NCI-H446 treated with DMSO at 0.1 percent for 48 hours (cell line): ENCODE data around the gene AXL.
"Not testable (repeated sequence)": the region's sequence is repeated elsewhere in the genome, so short reads cannot be mapped to it uniquely, and the experiment has no call there.

Experiments used
- DNase-seq: peaks from one replicate; lab custom pipeline; 2025; lab: John Stamatoyannopoulos, UW

AXL gene

GRCh38 chr19:41218615-41219507 lies at the start of gene AXL:
Gene AXL (plus strand): TSS chr19:41219223. CDS start chr19:41219393, 170 bp downstream.
- DNase-seq, result no peak

GRCh38 chr19:41172297-41173164 lies 46.5 kb upstream of the AXL start:
- no peak for DNase-seq

DNA sequence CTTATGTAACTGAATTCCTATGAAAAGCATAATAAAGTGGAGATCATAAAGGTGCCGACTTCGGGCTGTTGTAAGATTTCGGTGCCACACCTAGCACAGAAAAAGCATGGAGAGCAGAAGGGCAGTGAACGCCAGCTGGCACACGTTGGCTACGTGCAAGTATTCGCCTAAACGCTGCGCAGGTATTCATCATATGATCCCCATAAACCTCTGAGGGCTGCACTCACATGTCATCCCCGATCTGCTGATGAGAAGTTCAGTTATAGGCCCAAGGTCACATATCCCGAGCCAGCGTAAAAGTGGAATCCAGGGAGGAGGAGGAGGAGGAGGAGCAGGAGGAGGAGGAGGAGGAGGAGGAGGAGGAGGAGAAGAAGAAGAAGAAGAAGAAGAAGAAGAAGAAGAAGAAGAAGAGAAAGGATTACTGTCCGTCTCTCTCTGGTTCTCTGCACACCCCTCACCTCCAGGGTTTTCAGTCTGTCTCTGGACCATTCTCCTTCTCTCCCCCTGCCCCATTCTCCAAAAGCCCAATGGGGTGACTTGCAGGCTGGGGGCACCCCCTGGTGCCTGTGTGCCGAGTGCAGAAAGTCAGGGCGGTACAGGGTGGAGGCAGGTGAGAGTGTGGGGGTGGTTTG lies 44.6 kb upstream of the AXL start:
- no peak for DNase-seq

DNA sequence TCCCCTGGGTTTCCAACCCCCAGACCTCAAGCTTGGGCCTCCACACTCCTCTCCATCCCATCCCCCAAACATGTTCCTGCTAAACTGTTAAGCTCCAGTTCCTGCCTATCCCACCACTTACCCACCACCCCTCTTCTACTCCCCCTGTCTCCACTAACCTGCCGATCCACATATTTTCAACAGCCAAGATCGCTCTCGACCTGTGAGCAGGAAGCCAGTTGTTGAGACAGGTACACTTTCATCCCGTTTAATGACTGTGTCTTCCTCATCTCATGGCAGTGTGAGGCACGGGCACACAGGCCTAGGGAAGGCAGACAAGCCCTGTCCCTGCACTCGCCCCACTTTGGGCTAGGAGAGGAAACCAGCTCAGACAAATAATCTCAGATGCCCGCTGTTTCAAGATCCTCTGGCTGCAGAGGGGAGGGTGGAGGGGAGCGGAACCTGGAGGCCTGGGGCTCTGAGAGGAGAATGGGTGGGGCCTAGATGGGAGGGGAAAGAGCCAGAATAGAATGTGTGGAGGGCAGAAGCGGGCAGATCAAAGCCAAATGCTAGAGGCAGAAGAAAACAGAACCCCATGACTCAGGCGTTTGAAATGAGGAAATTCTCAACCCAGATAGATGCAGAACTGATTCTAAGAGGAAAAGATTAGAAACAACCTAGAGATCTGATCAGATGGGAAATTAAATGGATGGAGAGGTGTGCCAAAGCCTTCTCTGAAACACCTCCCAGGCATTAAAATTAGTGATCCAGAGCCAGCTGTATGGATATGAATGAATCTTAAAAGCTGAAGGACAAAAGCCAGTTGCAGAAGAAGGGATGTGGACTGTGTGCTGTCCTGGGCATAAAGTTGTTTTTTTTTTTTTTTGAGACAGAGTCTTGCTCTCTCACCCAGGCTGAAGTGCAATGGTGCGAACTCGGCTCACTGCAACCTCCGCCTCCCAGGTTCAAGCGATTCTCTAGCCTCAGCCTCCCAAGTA lies 42.9 kb upstream of the AXL start:
- DNase-seq, result no peak

GRCh38 chr19:41180173-41180572 lies 38.9 kb upstream of the AXL start:
- DNase-seq, result not testable (repeated sequence)

- DNase-seq, result no peak
These were observed 31.8 kb upstream of the AXL start for GRCh38 chr19:41186971-41187883.

- no peak for DNase-seq
These were observed 31.1 kb upstream of the AXL start for GRCh38 chr19:41187884-41188279.

DNA sequence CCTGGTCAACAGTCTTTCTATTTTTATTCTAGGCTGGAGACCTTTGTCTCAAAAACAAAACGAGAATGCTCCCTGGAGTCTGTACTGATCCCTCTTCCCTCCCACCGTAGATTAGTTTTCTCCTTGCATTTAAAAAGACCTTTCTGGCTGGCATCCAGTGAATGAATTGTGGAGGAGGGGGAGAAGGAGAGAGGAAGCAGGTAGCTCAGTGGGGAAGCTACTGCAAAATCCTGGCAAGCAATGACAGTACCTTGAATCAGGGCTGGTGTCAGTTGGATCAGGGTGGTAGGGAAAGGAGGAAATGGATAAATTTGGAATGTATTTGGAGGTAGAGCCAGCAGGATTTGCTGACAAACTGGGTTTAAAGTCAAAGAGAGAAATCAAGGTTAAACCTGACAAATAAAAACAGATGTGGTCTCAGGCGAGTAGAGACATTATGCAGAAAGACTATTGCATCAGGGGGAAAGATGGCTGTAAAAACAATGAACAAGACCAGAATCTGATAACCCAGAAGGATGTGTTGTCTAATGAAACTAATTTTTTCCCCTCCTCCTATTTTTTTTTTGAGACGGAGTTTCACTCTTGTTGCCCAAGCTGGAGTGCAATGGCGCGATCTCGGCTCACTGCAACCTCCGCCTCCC lies 29.5 kb upstream of the AXL start:
- DNase-seq, result no peak

DNA sequence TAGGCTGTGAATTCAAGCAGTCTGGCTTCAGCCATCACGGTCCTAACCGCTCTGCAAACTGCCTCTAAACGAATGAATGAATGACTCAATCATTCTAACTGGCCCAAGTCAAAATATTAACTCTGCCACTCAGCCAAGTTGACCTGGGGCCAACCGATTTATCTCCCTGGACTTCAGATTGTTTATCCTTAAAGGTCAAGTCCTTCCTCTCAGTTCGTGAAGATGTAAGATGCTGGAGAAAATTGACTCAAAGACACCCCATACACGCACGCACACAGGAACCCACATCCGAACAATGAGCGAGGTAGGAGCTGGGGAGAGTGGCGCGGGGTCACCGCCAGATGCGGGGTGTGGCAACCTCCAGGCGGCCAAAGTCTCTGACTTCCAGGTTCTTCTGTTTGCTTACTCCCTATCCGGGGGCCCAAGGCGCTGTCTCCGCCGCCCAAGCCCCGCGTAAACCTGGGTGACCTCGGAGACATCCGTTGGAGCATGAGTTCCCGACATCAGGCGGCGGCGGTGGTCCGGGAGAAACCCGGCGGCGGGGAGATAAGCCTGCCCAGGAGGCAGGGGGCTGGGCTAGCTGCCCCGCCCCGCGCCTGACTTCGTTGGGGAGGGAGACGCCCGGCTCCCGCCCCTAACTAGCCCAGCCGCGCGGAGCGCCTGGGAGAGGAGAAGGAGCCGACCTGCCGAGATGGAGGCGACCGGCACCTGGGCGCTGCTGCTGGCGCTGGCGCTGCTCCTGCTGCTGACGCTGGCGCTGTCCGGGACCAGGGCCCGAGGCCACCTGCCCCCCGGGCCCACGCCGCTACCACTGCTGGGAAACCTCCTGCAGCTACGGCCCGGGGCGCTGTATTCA lies 26.2 kb upstream of the AXL start, which contains the start of gene CYP2S1:
Gene CYP2S1 (plus strand): TSS at position 646 of the 856 bp plus-strand sequence. CDS start 46 bp downstream, at position 692.
- DNase-seq, result no peak

DNA sequence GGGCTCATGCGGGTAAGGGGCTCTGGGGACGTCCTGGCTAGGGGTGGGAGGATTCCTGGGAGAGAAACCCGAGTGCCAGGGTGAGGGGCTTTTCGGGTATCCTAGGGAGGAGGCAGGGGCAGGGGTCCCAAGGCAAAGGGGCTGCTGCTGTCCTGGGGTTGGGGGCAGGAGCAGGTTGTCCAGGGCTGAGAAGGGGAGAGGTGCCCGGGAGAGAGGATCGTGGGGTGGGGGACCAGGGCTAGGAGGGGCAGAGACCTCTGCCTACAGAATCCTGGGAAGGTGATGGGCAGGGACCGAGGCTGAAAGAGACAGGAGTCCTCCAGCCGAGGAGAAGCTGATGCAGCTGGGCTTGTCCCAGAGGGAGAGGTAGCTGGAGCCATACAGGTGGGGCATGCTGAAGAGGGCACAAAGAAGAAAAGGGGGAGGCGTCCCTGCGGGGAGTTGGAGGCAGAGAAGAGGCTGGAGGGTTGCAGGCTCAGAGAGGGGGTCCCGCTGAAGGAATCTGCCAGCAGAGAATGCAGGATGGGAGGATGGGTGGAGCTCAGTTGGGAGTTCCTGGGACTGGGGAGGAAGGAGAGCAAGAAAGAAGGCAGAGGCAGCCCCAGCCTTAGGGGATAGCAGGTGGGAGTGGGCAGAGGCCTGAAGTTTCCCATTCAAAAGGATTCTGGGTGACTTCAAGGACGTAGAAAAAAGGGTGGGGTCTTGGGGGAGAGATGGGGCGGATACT lies 25.4 kb upstream of the AXL start:
- no peak for DNase-seq

GRCh38 chr19:41194157-41194552 lies 24.9 kb upstream of the AXL start:
- no peak for DNase-seq

DNA sequence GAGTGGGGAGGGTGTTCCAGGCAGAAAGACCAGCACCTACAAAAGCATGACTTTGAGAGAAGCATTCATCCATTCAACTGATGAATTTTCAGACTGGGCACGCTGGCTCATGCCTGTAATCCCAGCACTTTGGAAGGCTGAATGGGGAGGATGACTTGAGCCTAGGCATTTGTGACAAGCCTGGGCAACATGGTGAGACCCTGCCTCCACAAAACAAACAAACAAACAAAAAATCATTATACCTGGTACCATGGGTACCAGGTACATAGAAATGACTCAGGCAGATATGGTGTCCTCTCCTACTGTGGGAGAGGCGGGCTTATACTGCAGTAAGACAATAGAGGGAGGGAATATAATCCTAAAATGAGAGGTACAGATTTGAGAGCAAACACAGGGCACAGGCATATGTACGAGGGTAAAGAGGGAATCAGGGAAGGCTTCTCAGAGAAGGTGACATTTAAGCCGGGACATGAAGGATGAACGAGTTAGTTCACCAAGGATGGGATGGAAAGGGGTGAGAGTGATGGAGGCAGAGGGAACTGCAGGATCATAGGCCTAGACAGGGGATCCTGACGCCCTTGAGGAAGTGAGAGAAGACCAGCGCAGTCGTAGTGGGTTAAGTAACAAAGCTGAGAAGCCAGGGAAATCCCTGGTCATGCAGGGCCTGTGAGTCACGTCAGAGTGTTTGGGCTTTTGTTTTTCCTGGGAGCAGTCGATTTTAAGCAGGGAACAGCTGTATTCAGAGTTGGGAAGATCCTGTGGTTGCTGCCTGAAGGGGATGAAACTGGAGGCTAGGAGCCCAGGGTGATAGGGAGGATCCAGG lies 23.1 kb upstream of the AXL start:
- no peak for DNase-seq

GRCh38 chr19:41198559-41198958 lies 20.5 kb upstream of the AXL start:
- DNase-seq, result no peak

- DNase-seq, result no peak
These were observed 15.7 kb upstream of the AXL start for GRCh38 chr19:41203371-41203770.

DNA sequence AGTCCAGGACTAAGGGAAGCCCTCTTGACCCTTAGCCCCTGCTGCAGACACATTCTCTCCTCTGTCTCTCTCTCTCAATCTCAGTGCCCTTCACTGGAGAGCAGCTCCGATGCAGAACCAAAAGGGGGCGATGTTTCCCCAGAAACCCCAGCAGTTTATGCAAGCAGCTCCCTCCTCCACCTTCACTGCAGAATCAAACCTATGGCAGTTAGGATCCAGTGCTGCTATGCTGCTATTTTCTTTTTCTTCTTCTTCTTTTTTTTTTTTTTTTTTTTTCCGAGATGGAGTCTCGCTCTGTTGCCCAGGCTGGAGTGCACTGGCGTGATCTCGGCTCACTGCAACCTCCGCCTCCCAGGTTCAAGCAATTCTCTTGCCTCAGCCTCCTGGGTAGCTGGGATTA lies 14.7 kb upstream of the AXL start:
- peak; percentile 32 for DNase-seq

DNA sequence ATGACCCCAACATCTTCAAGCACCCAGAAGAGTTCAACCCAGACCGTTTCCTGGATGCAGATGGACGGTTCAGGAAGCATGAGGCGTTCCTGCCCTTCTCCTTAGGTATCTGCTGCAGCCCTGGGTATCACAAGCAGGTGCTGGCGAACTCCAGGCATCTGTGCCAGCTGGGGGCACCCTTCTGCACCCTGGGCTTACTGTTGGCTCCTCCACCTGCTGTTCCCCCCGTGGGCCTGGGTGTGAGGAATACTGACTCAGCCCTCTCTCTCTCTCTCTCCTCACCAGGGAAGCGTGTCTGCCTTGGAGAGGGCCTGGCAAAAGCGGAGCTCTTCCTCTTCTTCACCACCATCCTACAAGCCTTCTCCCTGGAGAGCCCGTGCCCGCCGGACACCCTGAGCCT lies 13.0 kb upstream of the AXL start:
- no peak for DNase-seq

DNA sequence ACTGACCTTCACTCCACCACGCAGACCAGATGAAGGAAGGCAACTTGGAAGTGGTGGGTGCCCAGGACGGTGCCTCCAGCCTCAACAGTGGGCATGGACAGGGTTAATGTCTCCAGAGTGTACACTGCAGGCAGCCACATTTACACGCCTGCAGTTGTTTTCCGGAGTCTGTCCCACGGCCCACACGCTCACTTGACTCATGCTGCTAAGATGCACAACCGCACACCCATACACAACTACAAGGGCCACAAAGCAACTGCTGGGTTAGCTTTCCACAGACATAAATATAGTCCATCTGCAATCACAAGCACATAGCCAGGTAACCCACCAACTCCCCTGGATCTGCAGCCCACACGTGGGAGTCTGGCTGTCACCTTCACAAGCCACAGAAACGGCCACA lies 12.6 kb upstream of the AXL start:
- no peak for DNase-seq
